Inflammatory macrophage treated with lipopolysaccharide for 1 hour (primary cell): ENCODE data around the gene TMPRSS15.

Experiments used
- DNase-seq, 2 donors: peaks; one replicate each; pipeline ENCODE4 v3.0.0-alpha.2; 2020 to 2022

The TMPRSS15 gene

DNA sequence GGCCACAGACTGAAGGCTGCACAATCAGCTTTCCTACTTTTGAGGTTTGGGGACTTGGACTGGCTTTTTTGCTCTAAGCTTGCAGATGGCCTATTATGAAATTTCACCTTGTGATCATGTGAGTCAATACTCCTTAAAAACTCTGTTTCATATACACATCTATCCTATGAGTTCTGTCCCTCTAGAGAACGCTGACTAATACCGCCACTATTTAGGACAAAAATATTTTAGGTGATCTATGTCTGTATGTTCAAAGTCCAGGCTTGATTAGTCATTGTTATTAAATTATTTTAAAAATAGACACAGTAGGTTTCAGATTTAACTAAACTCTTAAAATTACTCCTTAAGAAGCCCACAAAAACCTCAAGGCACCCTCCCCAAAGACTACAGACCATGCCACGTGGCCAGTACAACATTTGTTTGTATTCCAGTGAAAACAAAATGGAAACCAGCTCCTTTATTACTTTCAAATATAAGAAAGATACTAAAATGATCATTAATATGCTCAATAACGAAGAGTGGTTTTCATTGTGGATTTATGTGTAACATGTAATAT lies 63.1 kb downstream of the TMPRSS15 start:
- no peak for DNase-seq

DNA sequence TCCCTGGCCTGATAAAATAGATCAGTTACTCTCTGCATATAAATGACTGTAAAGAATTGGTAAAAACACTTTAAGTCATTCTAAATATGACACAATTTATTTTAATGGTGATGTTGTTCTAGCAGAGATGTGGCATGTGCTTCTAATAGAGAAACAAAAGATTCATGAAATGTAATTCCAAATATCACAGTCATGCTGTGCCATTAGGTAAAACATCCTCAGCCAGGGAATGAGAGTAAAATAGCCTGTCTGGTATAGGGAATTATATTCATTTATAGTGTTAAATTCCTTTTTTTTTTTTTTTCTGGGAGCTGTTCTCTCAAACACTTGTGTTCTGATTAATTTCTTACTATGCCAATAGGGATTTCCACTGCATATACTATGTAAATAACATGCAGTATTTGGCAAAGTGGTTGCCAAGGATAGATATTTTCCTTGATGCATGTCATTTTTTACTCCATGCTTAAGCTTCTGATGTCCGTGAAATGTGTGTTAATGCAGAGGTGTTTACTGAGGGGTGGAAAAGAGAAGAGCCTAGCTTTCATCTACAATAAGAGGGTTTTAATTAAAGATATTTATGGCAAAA lies 67.8 kb downstream of the TMPRSS15 start:
- no peak for DNase-seq

DNA sequence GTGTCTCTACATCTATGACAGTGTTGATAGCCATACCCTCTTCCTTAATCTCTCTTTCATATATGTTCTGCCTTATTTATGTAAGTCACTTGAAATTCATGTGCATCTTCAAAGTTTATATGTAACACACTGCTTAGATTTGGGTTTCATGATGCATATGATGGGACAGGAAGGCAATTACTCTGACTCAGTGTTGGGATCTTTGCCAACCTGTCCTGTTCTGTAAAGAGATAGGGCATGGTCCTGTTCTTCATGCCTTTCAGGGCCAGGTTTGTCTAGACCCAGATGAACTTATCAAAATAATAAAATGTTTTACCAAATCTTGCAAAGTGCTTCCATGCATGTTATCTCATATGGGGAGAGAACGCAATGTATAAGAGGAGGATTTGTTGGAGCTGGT lies 69.5 kb downstream of the TMPRSS15 start:
- DNase-seq: no peak

DNA sequence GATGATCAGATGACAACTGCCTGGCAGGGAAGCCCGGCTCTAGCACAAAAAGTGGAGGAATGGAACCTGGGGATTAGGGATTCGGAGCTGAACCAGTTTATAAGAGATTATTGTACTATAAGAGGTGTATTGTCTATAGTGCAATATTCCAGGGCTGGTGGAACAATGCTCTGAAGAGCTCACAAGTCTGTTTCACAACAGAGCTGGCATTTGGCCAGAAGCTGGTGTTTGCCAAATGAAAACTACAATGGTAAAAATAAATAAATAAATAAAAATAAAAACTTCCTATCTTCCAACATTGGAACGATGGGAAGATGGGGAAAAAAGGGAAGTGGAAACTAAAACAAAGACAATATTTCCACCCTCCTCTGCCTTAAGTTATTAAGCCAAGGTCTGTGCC lies 85.4 kb downstream of the TMPRSS15 start:
- DNase-seq: no peak

DNA sequence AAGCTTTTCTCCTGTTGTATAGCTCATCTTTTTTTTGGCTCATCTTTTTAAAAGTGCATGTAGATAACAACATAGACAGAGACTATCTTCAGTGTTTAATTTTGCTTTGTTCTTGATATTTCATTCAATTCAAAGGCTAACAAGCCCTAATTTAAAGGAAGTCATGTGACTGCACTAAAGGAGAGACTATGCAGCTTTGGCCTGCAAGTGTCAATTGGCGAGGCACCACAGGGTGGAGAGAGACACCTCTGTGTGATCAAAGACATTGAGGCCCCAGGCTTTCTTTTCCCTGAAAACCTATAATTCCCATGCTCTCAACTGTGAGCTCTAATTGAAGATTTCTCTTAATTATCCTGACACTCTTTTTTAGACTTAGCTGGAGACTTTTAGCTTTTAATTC lies 105.4 kb downstream of the TMPRSS15 start:
- DNase-seq: no peak

DNA sequence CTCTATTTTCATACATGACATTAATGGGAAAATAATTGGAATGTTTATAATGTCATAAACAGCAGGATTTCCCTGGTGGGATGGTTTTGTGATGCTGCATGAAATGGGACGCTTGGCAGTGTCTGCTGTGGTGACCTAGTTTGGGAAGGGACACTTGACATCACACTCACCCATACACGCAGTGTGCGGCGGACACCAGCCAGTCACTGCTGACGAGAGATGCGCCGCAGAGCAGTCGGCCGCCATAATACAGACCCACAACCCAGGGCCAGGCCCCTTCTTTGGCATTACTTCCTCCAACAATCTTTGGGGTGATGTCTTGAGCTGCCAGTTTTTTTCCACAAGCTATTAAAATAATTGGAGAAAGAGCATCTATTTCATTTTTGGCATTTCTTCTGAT lies 109.5 kb downstream of the TMPRSS15 start:
- DNase-seq: no peak

DNA sequence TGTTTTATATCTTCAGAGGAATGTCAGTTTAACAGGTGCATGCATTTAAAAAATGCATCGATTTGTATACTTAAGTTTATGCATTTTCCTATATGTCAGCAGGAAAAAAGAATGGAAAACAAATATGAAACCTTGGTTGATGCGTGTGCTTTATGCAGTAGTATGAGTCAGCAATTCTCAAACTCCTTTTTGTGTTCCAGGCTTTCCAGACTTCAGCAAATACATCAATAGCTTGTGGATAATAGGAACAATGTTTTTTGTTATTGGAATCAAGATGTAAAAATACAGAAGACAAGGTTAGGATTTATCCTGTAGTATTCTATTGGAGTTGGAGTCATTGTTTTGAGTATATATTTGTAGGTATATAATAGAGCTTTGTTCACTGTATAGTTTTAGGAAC lies 113.7 kb downstream of the TMPRSS15 start:
- DNase-seq: no peak

DNA sequence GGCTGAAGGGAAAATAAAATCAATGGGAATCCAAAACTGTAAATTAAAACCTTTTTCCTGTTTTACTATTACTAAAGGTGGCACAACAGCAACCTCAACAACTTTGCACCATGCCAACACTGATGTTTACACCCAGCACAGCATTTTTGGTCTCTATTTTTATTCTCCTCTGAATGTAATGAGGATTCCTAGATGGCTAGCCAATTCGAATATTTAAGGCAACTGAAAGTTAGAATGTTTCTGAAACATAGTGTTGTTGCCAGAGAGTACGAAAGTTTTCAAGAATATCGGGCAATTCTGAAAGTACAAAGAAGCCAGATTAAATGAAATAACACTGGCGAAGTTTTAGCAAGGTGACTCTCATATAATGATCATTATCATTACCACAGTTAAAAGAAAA lies 118.2 kb downstream of the TMPRSS15 start:
- DNase-seq: no peak

DNA sequence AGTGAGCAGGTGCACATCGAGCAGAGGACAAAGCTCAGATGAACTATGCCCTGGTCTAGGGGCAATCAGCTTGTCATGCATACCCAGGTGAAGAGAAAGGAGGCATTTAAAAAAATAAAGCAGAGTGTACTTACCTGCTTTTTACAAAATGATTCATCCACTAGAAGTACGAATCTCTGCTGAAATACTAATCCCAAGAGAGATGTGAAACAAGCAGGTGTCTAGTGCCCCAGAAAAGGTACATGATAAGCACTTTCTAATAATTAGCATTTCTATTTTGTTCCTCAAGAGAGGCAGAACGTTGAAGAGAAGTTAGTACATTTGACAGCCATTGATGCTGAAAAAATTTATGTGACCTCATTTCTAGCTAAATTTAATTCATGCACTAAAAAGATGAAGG lies 127.8 kb downstream of the TMPRSS15 start:
- DNase-seq: no peak

DNA sequence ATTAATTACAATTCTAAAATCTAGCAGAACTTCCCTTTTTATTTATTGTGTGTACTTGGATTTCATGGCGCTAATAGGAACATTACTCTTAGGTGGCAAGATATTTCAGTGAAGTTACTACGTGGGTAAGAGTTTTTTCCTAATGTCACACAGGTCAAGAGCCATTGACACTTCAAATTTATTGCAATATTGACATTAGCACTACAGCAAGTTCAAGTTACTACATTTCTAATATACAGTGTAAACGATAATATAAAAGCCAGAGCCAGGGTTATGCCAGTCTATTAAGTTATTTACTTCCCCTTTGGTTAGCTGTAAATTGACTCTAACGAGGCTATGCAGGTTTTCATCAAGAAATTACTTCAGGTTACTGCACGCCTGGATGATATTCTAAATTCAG lies 129.2 kb downstream of the TMPRSS15 start:
- no peak for DNase-seq

DNA sequence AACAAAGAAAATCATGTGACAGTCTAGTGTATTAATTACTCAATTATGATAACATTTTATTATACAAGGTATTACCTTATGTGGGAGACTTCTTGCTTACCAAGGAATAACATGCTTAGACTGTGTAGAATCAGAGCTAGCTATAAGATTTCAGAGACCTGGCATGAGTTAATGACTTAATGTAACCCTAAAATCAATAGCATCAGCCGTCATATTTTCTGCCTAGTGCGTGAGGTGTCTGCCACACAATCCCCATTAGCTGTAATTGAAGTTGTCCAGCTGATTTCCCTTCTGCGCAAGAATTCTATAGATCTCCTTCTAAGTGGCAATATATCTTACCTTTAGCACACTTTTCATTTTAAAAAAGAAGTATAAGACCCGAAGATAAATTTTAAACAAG lies 130.2 kb downstream of the TMPRSS15 start:
- no peak for DNase-seq

DNA sequence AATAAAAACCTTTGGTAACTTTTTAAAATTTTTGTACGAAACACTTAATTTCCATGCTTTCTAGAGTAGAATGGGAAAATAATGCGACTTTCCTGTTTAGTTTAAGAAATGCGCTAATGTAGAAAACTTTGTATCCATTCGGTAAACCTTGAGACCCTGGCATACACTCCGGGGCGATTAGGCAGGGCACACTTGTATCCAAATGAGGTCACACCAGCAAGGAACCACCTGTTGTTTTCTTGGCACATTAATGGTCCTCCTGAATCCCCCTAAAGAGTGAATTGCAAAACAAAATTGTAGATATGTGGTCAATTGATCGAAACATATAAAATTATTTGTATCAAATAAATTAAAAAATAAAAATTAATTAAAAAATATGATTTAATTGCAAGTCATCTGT lies 133.7 kb downstream of the TMPRSS15 start:
- no peak for DNase-seq

DNA sequence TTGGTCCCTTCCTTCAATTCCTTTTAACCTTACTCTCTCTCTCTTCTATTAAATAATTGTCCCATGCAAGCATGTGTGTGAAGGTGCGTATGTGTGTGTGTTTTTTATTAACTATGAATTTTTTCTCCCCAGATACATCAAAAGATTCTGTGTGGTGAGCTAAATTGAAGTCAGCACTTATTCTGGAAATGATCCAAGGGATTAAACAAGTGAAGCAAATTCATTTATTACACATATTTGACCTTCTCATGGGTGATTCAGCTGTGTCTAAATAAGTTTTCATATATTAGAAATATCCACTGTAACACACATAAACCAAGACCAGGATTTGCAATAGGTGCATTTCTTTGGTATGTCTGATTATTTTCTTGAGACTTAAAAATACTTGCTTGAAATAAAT lies 134.7 kb downstream of the TMPRSS15 start:
- DNase-seq: no peak

DNA sequence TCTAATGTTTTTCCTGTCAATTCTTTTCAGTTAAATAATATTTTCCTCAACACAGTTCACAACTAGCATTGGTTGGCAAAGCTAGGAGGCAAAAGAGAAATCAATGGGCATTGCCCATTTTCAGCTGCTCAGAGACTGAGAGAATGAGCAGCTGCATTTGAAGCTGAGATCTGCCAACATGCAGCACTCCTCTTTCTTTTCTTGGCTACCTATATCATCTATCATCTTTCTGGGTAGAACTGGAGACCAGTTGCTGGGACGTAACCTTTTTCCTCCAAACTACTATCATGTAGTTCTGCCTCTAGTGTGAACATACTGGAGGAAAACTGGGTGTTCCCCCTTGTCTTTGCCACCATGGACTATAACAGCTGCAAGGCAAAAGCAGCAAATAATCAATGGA lies 136.1 kb downstream of the TMPRSS15 start:
- no peak for DNase-seq

DNA sequence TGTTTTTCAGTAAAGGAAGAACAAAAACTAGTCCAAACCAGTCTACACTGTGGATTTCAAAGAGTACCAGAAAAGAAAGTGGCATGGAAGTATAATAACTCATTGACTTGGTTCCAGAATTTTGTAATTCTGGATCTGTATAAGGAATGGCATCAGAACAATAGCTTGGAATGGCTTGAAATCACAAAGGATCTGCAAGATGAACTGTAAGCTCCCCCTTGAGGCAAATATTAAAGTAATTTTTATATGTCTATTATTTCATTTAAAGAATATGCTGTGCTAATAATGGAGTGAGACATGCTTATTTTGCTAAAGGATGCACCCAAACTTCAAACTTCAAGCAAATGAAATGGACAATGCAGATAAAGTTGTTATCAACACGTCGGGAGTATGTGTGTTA lies 137.6 kb downstream of the TMPRSS15 start:
- no peak for DNase-seq

DNA sequence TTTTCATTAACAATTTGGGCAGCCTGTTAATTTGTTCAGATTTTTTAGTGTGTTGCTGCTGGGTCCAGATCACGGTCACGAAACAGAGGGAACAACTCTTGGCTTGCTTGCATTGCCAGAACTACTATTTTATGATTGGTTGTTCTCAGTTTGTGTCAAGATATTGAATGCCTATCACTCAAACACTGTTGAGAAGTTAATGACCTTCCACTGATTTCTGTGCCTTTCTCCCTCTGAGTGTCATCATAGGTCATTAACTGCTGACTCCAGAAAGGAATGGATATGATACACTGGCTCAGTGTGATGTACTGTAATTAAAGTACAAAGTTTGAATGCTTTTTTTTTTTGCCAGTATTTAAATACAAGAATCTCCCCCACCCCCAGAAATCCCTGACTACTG lies 149.8 kb downstream of the TMPRSS15 start:
- no peak for DNase-seq

DNA sequence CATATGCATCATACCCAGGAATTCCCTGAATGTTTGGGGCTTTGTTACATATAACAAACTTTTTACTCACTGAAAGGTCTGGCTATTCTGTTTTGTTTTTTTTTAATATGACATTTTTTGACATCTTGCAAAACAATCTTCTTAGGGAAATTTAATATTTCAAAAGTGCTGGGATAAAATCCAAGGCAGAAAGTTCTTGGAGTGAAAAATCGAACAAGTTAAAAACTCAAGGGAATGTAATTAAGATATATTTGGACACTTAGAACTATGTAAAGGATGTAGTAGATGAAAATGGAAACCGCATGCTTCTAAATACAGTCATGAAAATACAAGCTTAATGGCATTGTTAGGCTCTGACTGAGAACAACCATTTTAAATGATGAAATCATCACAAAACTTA lies 150.4 kb downstream of the TMPRSS15 start:
- DNase-seq: no peak

DNA sequence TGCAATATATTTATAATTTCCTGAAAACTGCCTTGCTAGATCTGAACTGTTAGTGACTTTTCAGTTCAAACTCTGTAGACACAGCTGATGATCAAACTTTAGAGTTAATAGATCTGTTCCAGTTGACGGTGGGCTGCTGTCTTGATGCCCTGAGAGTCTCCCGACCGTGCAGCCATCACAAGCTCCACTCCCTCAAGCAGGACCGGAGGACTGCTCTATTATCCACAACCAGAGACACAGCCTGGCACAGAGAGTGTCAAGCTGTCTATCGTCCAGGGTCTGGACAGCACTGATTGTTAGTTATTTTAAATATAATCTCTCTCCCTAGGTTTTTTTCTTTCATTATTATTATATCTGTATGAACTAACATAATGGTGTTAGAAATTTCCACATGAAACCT lies 150.9 kb downstream of the TMPRSS15 start:
- DNase-seq: no peak

DNA sequence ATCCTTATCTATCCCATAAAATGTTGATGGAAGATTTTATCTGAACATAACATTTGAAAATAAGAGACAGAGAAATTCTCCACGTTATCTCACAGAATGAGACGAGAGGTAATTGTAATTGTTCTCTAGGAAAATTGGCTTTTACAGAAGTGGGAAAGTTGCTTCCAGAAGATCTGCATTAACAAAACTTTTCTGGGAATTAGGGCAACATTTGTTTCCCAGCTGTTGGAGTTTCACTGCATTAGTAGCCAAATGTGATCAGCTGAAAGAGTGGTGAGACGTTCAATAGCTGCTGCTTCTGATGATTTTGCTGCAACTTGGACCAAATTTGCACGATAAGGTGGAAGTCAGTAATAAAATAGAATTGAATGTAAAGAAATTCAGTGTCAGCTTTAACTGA lies 151.3 kb downstream of the TMPRSS15 start:
- DNase-seq: no peak

DNA sequence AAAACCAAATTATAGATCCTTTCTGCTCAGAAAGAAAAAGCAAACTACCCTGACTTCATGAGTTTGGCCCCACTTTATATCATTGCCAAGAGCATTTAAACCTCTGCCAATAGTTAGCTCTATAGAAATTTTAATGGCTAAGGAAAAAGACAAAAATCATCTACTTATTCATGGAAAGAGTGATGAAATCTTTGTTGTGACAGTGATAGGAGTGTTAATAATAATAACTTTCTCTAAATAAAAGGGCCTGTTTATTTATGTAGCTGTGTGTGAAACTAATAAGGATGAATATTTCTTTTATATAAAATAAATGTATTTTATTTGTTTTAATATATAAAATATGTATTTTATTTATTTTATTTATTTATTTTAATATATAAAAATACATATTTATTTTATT lies 152.5 kb downstream of the TMPRSS15 start:
- no peak for DNase-seq

DNA sequence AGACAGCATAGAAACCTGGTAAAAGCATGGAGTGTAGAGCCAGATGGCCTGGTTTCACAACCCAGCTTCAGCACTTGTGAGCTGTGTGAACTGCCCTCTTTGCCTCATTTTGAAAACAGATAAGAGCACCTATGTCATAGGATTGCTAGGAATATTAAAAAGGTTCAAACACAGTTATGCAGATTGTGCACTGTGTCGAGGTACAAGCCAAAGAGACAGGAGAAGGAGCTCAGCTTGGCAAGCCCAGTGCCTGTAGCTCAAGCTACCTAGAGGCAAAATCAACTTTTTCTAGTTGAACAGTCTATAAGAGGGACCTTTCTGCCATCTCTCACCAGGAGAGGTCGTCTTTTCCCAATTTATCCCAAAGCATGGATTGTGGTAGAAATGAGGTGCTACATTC lies 153.9 kb downstream of the TMPRSS15 start:
- no peak for DNase-seq

DNA sequence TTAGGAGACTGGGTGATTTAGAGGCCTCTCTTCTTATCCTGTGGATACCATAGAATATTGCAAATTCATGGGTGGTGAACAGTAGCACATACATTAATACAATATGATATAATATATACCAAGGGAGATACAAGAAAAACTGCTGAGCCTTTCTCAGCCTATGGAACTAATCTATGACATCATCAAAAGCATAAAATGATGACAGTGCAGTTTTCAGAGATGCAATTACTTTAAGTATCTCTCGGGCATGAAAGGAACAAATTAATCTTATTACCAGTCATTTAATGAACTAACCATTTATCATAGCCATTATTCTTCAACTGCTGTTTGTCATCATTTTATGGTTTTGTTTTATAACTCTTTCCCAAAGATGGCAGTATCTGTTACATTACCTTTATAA lies 155.4 kb downstream of the TMPRSS15 start:
- DNase-seq: no peak

DNA sequence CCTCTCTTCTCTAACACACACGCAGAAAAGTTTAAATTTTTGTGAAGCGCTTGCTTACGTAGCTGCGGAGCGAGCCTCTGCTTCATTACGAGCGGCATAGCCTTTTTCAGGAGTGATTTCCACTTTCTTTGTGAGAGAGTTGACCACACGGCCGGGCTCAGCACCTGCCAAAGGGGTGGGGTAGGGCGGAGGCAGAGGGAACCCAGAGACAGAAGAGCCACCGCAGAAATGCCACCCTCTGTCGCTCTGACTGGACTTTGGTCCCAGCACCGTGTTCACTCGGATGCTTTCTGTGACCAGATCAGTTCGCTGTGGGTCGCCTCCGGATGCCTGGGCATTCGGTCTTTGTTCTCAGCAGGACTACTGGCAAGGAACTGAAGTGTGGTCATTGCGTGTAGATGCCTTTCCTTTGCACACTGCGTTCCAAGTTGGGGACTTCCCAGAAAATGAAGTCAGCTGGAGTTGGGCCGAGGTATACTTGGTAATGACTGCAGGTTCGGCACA lies 158.1 kb downstream of the TMPRSS15 start:
- DNase-seq: no peak

DNA sequence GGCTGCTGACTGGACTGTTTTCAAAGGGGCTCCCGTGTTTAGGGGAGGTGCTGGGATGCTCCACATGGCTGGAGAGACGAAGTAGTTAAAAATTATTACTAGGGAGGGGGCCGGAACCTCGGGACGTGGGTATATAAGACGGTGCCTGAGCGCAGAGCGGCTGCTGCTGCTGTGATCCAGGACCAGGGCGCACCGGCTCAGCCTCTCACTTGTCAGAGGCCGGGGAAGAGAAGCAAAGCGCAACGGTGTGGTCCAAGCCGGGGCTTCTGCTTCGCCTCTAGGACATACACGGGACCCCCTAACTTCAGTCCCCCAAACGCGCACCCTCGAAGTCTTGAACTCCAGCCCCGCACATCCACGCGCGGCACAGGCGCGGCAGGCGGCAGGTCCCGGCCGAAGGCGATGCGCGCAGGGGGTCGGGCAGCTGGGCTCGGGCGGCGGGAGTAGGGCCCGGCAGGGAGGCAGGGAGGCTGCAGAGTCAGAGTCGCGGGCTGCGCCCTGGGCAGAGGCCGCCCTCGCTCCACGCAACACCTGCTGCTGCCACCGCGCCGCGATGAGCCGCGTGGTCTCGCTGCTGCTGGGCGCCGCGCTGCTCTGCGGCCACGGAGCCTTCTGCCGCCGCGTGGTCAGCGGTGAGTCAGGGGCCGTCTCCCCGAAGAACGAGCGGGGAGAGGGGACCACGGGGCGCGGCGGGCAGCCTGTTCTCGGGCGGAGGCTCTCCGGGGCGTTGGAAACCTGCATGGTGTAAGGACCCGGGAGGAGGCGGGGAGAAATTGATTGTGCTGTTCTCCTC lies 158.7 kb downstream of the TMPRSS15 start, which contains the start of gene CHODL:
Gene CHODL, plus strand, starts transcription at position 163 of the 793 bp plus-strand sequence. Its CDS starts 391 bp downstream, at position 554.
- no peak for DNase-seq
